Adrenal gland (tissue), 12 donors: ENCODE measurements around the gene CABS1. TPM values are rescaled to one million over a fixed set of nuclear protein-coding genes. Genes with fewer than 3 reads are reported as not detected.

Experiments
- DNase-seq, 7 donors: peaks; one replicate each; pipeline ENCODE4 v3.0.0-alpha.2; 2019 to 2020
- H3K27ac ChIP-seq, 5 donors: fragments of 200-600 bp; sonication (generic) in 4 of 5; 1 replicate in 3 of 5; 2 replicates in 2 of 5; pipeline versions ENCODE4 v1.5.1 to v1.8.0; 2016 to 2020; ENCODE audit warnings: mild to moderate bottlenecking in 1 of 5
- H3K27me3 ChIP-seq: fragments of 200-600 bp; 2 replicates; pipeline ENCODE4 v1.8.0; 2021
- H3K36me3 ChIP-seq, 2 donors: fragments of 200-600 bp; replicated peaks in 1 of 2; 1 replicate in 1 of 2; 2 replicates in 1 of 2; pipeline versions ENCODE4 v1.5.1 to v1.8.0; 2018 to 2022
- H3K4me1 ChIP-seq, 2 donors: fragments of 200-600 bp; replicated peaks in 1 of 2; 1 replicate in 1 of 2; 2 replicates in 1 of 2; pipeline versions ENCODE4 v1.5.1 to v1.8.0; 2018 to 2021
- H3K4me3 ChIP-seq, 4 donors: fragments of 200-600 bp; sonication (generic) in 3 of 4; one replicate each; pipeline ENCODE4 v1.5.1; 2016 to 2018
- H3K9me3 ChIP-seq, 3 donors: fragments of 200-600 bp; sonication (generic) in 1 of 3; replicated peaks in 1 of 3; 1 replicate in 2 of 3; 2 replicates in 1 of 3; pipeline versions ENCODE4 v1.5.1 to v1.8.0; 2016 to 2021
- CTCF ChIP-seq, 6 experiments: fragments of 450-650 bp in 4 of 6; fragments of 200-600 bp in 2 of 6; sonication (generic) in 1 of 6; IDR thresholded peaks; 1 replicate in 5 of 6; 2 replicates in 1 of 6; pipeline versions ENCODE4 v1.5.1 to v1.8.0; 2016 to 2021; ENCODE audit warnings: antibody characterized with exemption in 6 of 6, mild to moderate bottlenecking in 2 of 6, moderate library complexity in 1 of 6
- POLR2A ChIP-seq, 2 donors: fragments of 450-650 bp; IDR thresholded peaks; one replicate each; pipeline ENCODE4 v1.6.1; 2017; ENCODE audit warnings: antibody characterized with exemption in 2 of 2, mild to moderate bottlenecking in 2 of 2, moderate library complexity in 1 of 2
- WGBS, 4 donors: extraction: QIAGEN DNeasy Blood & Tissue Kit in 2 of 4; methylation state at CpG; one replicate each; pipeline versions ENCODE4 v1.1.5 to v1.1.7; 2013 to 2017; 5-methylcytosine and 5-hydroxymethylcytosine counted together
- intact Hi-C, 2 donors: fragments of 100-400 bp; cut with DNase I; formaldehyde crosslinking; loops; one replicate each; pipeline versions ENCODE4 v1.14.1 to v1.15.0; 2022 to 2023
- polyA plus RNA-seq, 3 donors: library from polyadenylated mRNA; stranded (reverse); fragments of 200-250 nt in 2 of 3; fragments of 350-450 nt in 1 of 3; fragmentation: Illumina TruSeq in 1 of 3; extraction: RNeasy Lipid Tissue Mini Kit (QIAGEN cat#74804) in 1 of 3; gene quantifications; one replicate each; pipeline ENCODE4 v1.2.3, GENCODE V29; 2013 to 2014
- total RNA-seq, 9 donors: library from RNA; depleted of rRNA in 4 of 9; stranded (reverse); fragments of >200 nt in 4 of 9; fragments of 120-200 nt in 1 of 9; fragmentation: NEBNext Ultra II Directional in 1 of 9; extraction: Animal tissue kit (Norgen Biotek cat#: 25700) in 1 of 9; gene quantifications; one replicate each; pipeline versions ENCODE4 v1.1.0 to v1.2.4, GENCODE V29; 2013 to 2023
- donor health status: healthy with polysubstance abuse.
- donor health status: Bipolar disorder and iron deficiency.
- donor health status: DM: yes; HTN: yes; CAD: no.
- donor health status: DM: no; HTN: no; CAD: no.
- donor health status: DM: no; HTN: no; CAD: no.
- donor health status: DM: yes; HTN: yes; CAD: no.

Gene CABS1
- total and polyA plus RNA-seq, 12 donors, result not detected

- Histone ChIP-seq H3K27ac (no peak overlapping the region), H3K27me3 (no peaks in the 10 kb centered on the region), H3K4me3 (no peak overlapping the region), H3K4me1 (no peaks in the 10 kb centered on the region), H3K36me3 (no peaks in the 10 kb centered on the region), H3K9me3 (no peaks in the 10 kb centered on the region)
- DNase-seq, result no peak
- TF ChIP-seq POLR2A (IDR thresholded peaks at IDR 0.05), result no peak
- TF ChIP-seq CTCF (IDR thresholded peaks at IDR 0.05), result no peak
- intact Hi-C loops, result no loop called here
- WGBS, 4 donors, result 23 to 45% (median 42%) methylated on average over 1 of the region's 1 CpG
Measured at GRCh38 chr4:70298051-70298450, 36.7 kb upstream of the CABS1 start.

- H3K9me3 ChIP-seq, result no peaks in the 10 kb centered on the region
- TF ChIP-seq POLR2A (IDR thresholded peaks at IDR 0.05) (no peak), CTCF (IDR thresholded peaks at IDR 0.05) (no peak)
- intact Hi-C loops, result no loop called here
- DNase-seq, result no peak
- H3K4me3 ChIP-seq, result no peak overlapping the region
- no peak overlapping the region for H3K27ac ChIP-seq
- H3K36me3 ChIP-seq, result no peaks in the 10 kb centered on the region
- H3K27me3 ChIP-seq, result no peaks in the 10 kb centered on the region
- no peaks in the 10 kb centered on the region for H3K4me1 ChIP-seq
- 75 to 83% (median 79%) methylated on average over 2 of the region's 2 CpGs; no CpG with 5 or more reads in 1 of the 4 donors for WGBS, 4 donors
Measured at GRCh38 chr4:70299643-70300042, 35.1 kb upstream of the CABS1 start.

- TF ChIP-seq POLR2A (IDR thresholded peaks at IDR 0.05), result no peak
- TF ChIP-seq CTCF (IDR thresholded peaks at IDR 0.05), result no peak
Measured at GRCh38 chr4:70300215-70300614, 34.6 kb upstream of the CABS1 start.

GRCh38 chr4:70303090-70303489, 31.7 kb upstream of the CABS1 start:
- DNase-seq, result no peak
- Histone ChIP-seq H3K4me3 (no peak overlapping the region), H3K9me3 (no peaks in the 10 kb centered on the region), H3K27ac (no peak overlapping the region), H3K4me1 (no peaks in the 10 kb centered on the region), H3K36me3 (no peaks in the 10 kb centered on the region), H3K27me3 (no peaks in the 10 kb centered on the region)
- intact Hi-C loops, result no loop called here
- TF ChIP-seq CTCF (IDR thresholded peaks at IDR 0.05) (no peak), POLR2A (IDR thresholded peaks at IDR 0.05) (no peak)
- 10 to 20% (median 14%) methylated on average over 1 of the region's 1 CpG for WGBS, 4 donors

More at GRCh38 chr4:70300215-70300614, 34.6 kb upstream of the CABS1 start:
- no peaks in the 10 kb centered on the region for H3K4me1 ChIP-seq
- WGBS, 4 donors, result 81 to 88% (median 84%) methylated on average over 4 of the region's 4 CpGs
- no peak overlapping the region for H3K27ac ChIP-seq
- no peaks in the 10 kb centered on the region for H3K27me3 ChIP-seq
- no peaks in the 10 kb centered on the region for H3K36me3 ChIP-seq
- no peak for DNase-seq
- no peak overlapping the region for H3K4me3 ChIP-seq
- intact Hi-C loops, result no loop called here
- H3K9me3 ChIP-seq, result no peaks in the 10 kb centered on the region
